GM21447 (cell line): ENCODE results near the gene ZNF675.
"Not testable (repeated sequence)": the region's sequence is repeated elsewhere in the genome, so short reads cannot be mapped to it uniquely, and the experiment has no call there.

Experiments used
- ATAC-seq: cut with Tn5 transposase; IDR thresholded peaks from one replicate; pipeline ENCODE4 v1.9.1; 2021; ENCODE audit not compliant: unreplicated experiment

The ZNF675 gene

GRCh38 chr19:23686621-23687423, at the start of gene ZNF675:
Gene ZNF675, minus strand, starts transcription at chr19:23687212. Its CDS starts 179 bp downstream, at chr19:23687033.
- peak; percentile 88 for ATAC-seq

- not testable (repeated sequence) for ATAC-seq
Observed at GRCh38 chr19:23730729-23731465, 43.9 kb upstream of the ZNF675 start.

GRCh38 chr19:23724161-23724560, 37.1 kb upstream of the ZNF675 start:
- ATAC-seq = not testable (repeated sequence)

- no peak for ATAC-seq
Observed at GRCh38 chr19:23718802-23719201, 31.8 kb upstream of the ZNF675 start.

GRCh38 chr19:23716792-23717191, 29.8 kb upstream of the ZNF675 start:
- ATAC-seq = no peak

GRCh38 chr19:23709347-23709746, 22.3 kb upstream of the ZNF675 start:
- ATAC-seq = no peak

- no peak for ATAC-seq
Observed at GRCh38 chr19:23706657-23707056, 19.6 kb upstream of the ZNF675 start.

DNA sequence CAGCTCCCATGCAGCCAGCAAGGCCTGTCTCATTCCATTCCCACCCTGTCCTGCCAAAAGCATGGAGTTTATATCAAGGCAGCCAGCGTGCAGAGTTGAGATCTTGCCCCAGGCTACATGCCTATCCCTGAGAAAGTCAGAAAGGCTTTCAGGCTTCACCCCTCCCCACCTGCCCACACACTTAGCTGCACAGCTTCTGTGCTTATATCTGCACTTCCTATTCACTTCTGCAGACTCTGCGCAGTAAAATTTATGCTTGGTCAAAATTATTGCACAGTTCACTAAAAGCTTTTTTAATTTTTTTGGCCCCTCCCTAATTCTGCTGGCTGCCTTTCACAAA, 12.5 kb upstream of the ZNF675 start:
- no peak for ATAC-seq

DNA sequence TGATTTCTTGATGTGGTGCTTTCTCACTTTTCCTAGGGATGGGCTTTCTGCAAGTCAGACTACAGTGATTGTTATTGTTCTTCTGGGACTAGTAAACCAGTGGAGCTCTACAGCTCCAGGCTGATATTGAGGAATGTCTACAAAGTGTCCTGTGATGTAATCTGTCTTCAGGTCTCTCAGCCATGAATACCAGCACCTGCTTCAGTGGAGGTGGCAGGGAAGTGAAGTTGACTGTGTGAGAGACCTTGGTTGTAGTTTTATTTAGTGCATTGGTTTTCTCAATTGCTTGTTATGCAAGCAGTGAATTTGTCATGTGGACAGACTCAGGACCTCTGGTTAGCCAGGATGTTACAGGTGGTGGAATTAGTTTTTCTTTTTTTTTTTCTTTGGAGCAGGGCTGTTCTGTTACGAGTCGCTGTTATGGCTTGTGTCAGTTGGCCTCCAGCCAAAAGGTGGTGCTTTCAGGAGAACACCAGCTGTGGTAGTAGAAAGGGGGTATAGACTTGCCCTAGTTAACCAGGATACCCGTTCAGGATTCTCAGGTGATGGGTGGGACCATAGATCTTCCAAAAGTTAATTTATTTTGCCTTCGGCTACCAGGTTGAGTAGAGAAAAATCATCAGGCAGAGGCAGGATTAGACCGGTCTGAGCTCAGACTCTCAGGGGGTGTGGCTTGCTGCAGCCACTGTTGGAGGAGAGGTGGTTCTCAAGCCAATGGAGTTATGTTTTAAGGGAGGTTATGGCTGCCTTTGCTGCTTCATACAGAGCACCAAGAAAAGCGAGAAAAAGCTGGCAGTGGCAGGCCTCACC, 11.9 kb upstream of the ZNF675 start:
- ATAC-seq = no peak

GRCh38 chr19:23692937-23693336, 5.9 kb upstream of the ZNF675 start:
- not testable (repeated sequence) for ATAC-seq

- no peak for ATAC-seq
Observed at GRCh38 chr19:23673132-23673531, 13.9 kb downstream of the ZNF675 start.

DNA sequence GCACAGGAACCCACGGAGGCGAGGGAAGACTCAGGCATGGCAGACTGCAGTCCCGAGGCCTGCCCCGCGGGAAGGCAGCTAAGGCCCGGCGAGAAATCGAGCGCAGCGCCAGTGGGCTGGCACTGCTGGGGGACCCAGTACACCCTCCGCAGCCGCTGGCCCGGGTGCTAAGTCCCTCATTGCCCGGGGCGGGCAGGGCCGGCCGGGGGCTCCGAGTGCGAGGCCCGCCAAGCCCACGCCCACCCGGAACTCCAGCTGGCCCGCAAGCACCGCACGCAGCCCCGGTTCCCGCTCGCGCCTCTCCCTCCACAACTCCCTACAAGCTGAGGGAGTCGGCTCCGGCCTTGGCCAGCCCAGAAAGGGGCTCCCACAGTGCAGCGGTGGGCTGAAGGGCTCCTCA, 18.4 kb downstream of the ZNF675 start:
- not testable (repeated sequence) for ATAC-seq

DNA sequence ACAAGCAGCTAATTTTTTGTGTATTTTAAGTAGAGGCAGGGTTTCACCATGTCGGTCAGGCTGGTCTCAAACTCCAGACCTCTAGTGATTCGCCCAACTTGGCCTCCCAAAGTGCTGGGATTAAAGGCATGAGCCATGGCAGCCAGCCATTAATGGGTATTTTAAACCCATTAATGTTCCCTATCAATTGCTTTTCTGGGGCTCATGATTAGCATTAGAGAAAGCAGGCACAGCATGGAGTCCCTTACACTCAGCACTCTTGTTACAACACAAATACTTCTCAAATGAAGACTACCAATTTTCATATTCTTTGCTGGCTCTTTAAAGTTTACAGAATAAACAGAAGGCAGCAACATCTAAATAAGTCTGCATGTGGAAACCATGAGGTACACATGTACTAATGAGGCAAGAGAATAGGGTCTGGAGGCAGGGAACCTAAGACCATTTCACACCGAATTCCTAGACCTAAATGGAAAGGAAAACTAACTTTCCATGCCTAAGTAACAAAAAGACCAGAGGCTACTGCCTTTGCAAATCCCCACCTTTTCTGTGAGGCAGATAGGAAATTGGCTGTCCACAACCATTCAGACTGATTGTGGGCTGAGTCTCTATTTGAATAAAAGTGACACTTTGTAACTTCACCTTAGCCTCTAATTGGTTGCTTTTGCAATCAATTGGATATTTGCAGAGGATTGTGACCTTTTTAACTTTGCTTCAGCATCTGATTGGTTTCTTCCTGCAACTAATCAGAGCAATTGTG, 21.2 kb downstream of the ZNF675 start:
- ATAC-seq = no peak

GRCh38 chr19:23649817-23650216, 37.2 kb downstream of the ZNF675 start:
- not testable (repeated sequence) for ATAC-seq
